Lower lobe of right lung (tissue), 2 donors: ENCODE measurements around the gene NMS. TPM values are rescaled to one million over a fixed set of nuclear protein-coding genes. Genes with fewer than 3 reads are reported as not detected.

Experiments used
- ATAC-seq, 2 donors: fragments of 200-7000 bp; cut with Tn5 transposase; one replicate each; pipeline ENCODE4 v1.9.1; 2020 to 2022; ENCODE audit warnings: mild to moderate bottlenecking in 2 of 2, moderate library complexity in 2 of 2
- DNase-seq: peaks from one replicate; pipeline ENCODE4 v3.0.0-alpha.2; 2020
- H3K27ac ChIP-seq: fragments of 200-600 bp; one replicate; pipeline ENCODE4 v1.8.0; 2022
- H3K27me3 ChIP-seq: fragments of 200-600 bp; one replicate; pipeline ENCODE4 v1.8.0; 2022; ENCODE audit warnings: low read depth
- H3K36me3 ChIP-seq: fragments of 200-600 bp; one replicate; pipeline ENCODE4 v1.8.0; 2022; ENCODE audit warnings: mild to moderate bottlenecking
- H3K4me1 ChIP-seq: fragments of 200-600 bp; one replicate; pipeline ENCODE4 v1.8.0; 2022
- H3K4me3 ChIP-seq: fragments of 200-600 bp; one replicate; pipeline ENCODE4 v1.8.0; 2022; ENCODE audit warnings: mild to moderate bottlenecking
- H3K9me3 ChIP-seq: fragments of 200-600 bp; one replicate; pipeline ENCODE4 v1.8.0; 2022
- intact Hi-C: fragments of 100-400 bp; cut with DNase I; formaldehyde crosslinking; loops from one replicate; pipeline ENCODE4 v1.11.0; 2022
- long read RNA-seq: library from polyadenylated mRNA; unstranded; transcript quantifications from one replicate; pipeline ENCODE4 v2.0.0, GENCODE V29; 2021
- total RNA-seq: library from RNA; stranded (reverse); fragmentation: NEBNext Ultra II Directional; extraction: Animal tissue kit (Norgen Biotek cat#: 25700); gene quantifications from one replicate; pipeline ENCODE4 v1.2.1, GENCODE V29; 2021
- TF ChIP-seq, protein P1 (sequence below): fragments of 200-600 bp; IDR thresholded peaks from one replicate; pipeline ENCODE4 v1.8.0; 2022; ENCODE audit warnings: antibody characterized with exemption, mild to moderate bottlenecking
- donor health status: DM: no; HTN: yes; CAD: no; lungs with severe emphysema.

The NMS gene, protein sequence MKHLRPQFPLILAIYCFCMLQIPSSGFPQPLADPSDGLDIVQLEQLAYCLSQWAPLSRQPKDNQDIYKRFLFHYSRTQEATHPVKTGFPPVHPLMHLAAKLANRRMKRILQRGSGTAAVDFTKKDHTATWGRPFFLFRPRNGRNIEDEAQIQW
- total RNA-seq: not detected
- long read RNA-seq: 0 reads

DNA sequence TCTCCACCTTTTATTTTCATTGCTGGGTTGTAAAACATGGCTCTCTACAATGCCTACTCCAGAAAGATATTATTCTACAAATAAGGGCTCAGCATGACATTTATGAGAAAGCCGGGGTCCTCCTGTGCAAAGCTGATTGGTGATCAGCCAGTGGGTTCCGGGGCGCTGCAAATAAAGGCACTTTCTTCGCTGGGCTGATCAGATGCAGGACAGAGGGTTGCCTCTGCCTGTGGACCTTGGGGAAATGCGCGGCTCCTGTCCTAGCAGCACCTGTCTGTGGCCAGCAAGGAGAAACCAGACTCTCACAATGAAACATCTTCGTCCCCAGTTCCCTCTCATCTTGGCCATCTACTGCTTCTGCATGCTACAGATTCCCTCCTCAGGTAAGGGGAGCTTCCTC, at the start of gene NMS:
Gene NMS, plus strand, starts transcription at position 301 of the 400 bp plus-strand sequence. Its CDS starts 7 bp downstream, at position 308.
- intact Hi-C loops: no loop called here
- Histone ChIP-seq H3K9me3 (no peaks in the 10 kb centered on the region), H3K4me1 (no peaks in the 10 kb centered on the region), H3K4me3 (no peak within 1 kb of the TSS), H3K36me3 (no peaks in the 10 kb centered on the region), H3K27me3 (peaks cover 8% of the 10 kb centered on the region), H3K27ac (no peak within 1 kb of the TSS)
- no peak for ATAC-seq
- DNase-seq: no peak
- TF ChIP-seq, protein P1, sequence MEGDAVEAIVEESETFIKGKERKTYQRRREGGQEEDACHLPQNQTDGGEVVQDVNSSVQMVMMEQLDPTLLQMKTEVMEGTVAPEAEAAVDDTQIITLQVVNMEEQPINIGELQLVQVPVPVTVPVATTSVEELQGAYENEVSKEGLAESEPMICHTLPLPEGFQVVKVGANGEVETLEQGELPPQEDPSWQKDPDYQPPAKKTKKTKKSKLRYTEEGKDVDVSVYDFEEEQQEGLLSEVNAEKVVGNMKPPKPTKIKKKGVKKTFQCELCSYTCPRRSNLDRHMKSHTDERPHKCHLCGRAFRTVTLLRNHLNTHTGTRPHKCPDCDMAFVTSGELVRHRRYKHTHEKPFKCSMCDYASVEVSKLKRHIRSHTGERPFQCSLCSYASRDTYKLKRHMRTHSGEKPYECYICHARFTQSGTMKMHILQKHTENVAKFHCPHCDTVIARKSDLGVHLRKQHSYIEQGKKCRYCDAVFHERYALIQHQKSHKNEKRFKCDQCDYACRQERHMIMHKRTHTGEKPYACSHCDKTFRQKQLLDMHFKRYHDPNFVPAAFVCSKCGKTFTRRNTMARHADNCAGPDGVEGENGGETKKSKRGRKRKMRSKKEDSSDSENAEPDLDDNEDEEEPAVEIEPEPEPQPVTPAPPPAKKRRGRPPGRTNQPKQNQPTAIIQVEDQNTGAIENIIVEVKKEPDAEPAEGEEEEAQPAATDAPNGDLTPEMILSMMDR: no peak

DNA sequence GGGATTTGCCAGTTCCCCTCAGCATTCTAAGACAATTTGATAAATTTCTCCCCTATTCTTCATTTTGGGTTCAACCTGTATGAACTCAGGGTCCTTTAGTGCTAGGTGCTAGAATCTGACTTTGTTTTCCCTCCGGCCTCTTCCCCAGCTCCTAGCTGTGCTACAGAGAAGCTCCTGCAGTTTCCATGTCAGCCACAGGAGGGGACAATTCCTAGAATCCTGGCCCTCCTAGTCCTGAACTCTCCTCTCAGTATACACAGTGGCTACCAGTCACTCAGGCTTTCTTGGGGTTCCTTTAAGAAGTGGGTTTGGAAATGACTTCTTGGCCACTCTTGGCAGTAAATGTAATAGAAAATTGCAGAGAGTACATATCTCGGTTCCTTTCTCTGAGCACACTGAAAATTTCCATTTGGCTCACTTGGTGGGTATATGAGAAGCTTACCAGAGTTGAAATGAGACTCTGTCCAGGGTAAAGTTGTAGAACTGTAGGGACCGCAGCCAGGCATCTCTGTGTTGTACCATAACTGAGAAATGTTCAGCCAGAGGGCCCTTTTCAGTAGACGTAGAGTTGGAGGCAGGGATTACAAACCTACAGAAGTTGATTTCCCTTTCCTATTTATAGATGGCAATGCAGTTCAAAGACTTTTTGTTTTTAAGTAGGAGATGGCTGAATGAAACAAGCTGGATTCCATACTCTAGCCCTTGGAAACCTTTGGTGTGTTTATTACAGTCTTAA, 47.8 kb upstream of the NMS start:
- TF ChIP-seq, protein P1: peak; percentile 55
- ATAC-seq: peak; percentile 67 to 71
- H3K27ac ChIP-seq: no peak overlapping the region

DNA sequence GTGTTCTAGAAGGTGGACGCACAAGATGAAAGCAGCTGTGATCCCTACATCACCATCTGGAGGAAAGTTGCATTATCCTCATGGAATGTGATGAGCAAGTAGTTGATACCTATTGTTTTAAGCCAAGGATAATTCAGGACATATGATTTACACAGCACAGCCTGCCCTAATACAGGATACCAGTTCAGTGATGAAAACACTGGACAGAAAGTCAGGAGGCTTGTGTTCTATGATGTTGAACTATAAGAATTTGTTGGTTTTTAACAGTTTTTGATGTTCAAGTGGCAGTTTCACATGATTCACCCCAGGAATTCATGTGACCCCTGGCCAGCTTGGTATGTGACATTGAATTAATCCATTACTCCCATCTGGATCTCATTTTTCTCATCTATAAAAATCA, 46.7 kb upstream of the NMS start:
- no peaks in the 10 kb centered on the region for H3K36me3 ChIP-seq
- no peaks in the 10 kb centered on the region for H3K4me1 ChIP-seq
- no peak for DNase-seq
- no peak overlapping the region for H3K4me3 ChIP-seq
- no peak overlapping the region for H3K27ac ChIP-seq
- no peaks in the 10 kb centered on the region for H3K27me3 ChIP-seq
- intact Hi-C loops: no loop called here
- no peak for ATAC-seq
- TF ChIP-seq, protein P1: no peak
- H3K9me3 ChIP-seq: no peaks in the 10 kb centered on the region

More for the DNA sequence above, 47.8 kb upstream of the NMS start:
- Histone ChIP-seq H3K36me3 (no peaks in the 10 kb centered on the region), H3K4me3 (no peak overlapping the region), H3K9me3 (no peaks in the 10 kb centered on the region), H3K27me3 (no peaks in the 10 kb centered on the region), H3K4me1 (no peaks in the 10 kb centered on the region)
- no peak for DNase-seq
- intact Hi-C loops: no loop called here

DNA sequence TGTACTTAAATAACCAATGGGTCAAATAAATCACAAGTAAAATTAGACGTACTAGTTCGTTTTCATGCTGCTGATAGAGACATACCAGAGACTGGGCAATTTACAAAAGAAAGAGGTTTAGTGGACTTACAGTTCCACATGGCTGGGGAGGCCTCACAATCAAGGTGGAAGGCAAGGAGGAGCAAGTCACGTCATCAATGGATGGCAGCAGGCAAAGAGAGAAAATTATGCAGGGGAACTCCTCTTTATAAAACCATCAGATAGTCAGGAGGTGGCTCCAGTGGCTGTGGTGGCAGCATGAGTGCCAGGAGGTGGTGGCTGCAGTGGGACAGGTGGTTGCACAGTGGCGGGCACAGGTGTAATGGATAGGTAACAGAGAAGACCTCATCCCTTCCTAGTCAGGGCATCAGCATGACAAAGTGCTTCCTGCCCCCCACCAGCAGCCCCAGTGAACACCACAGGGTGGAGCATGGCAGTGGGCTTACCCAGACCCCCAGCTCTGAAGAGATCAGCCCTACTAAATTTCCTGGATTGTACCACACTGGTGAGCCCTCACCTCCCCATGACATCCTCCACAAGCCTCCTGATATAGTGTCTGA, 45.9 kb upstream of the NMS start:
- DNase-seq (no peak), ATAC-seq (no peak)
- H3K4me1 ChIP-seq: no peaks in the 10 kb centered on the region
- no peaks in the 10 kb centered on the region for H3K9me3 ChIP-seq
- H3K36me3 ChIP-seq: no peaks in the 10 kb centered on the region
- no peak overlapping the region for H3K4me3 ChIP-seq
- intact Hi-C loops: no loop called here
- H3K27me3 ChIP-seq: no peaks in the 10 kb centered on the region
- TF ChIP-seq, protein P1: no peak
- no peak overlapping the region for H3K27ac ChIP-seq

DNA sequence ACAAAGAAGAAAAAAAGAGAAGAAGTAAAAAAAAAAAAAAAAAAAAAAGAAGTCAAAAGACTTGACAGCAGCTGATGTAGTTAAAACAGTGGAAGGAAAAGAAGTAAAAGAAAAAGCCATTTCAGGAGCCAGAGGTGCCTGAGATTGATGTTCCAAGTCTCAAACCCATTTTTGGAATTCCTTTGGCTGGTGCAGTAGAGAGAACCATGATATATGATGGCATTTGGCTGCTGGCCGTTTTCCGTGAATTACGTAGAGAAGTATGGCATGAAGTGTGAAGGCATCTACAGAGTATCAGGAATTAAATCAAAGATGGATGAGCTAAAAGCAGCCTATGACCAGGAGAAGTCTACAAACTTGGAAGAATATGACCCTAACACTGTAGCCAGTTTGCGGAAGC, 45.2 kb upstream of the NMS start:
- H3K36me3 ChIP-seq: no peaks in the 10 kb centered on the region
- DNase-seq: no peak
- no peaks in the 10 kb centered on the region for H3K27me3 ChIP-seq
- no peak overlapping the region for H3K27ac ChIP-seq
- H3K4me3 ChIP-seq: no peak overlapping the region
- ATAC-seq: no peak
- intact Hi-C loops: no loop called here
- no peaks in the 10 kb centered on the region for H3K4me1 ChIP-seq
- TF ChIP-seq, protein P1: no peak
- no peaks in the 10 kb centered on the region for H3K9me3 ChIP-seq
